ENCODE results near the gene ZNF536.

The ZNF536 gene

DNA sequence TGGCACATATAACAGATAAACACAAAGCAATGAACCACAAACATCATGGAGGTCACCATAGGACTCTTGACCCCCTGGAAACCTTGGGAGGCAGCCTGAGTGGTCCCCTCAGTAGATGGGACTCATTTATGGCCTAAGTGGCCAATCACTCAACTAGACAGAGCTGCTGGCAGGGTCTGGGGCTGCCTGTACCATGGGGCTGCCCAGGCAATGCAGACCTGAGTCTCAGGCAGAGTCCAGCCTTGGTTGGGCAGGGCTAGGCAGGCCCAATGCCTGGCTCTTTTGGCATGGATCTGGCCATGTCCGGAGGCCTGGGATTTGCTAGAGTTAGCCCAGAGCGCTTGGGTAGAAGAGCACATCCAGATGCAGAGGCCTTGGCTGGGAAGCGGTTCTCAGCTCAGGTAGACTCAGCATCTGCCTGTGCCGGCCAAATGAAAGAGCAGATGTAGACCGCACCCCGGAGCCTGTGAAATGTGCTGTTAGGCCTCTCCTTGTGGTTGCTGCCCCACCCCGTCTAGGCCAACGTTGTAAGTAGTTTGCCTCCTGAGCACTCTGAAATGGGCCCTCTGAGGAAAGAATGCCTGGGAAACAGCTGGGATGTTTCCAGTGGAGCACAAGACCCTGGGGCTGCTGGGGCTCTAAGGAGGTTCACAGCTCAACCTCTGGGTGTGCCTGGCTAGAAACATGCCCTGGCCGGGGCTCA, 171.2 kb downstream of the ZNF536 start:
- no peak for DNase-seq

DNA sequence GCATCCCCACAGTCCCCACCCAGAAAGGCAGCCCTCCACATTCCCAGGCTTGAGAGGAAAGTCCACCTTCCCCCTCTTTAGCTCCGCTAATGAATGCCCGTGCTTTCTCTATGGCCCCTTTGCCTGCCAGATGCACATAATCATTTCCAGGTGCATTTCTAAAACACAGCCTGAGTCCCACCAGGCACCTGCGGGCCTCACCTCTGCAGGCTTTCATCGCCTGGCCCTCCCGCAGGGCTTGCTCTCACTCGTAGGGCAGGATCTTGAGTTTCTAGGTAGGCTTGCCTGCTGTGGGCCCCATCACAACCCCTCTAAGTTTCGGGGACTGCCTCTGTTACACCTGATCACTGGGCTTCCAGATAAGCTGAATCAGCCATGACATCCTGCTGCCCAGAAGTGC, 173.6 kb downstream of the ZNF536 start:
- DNase-seq = no peak

DNA sequence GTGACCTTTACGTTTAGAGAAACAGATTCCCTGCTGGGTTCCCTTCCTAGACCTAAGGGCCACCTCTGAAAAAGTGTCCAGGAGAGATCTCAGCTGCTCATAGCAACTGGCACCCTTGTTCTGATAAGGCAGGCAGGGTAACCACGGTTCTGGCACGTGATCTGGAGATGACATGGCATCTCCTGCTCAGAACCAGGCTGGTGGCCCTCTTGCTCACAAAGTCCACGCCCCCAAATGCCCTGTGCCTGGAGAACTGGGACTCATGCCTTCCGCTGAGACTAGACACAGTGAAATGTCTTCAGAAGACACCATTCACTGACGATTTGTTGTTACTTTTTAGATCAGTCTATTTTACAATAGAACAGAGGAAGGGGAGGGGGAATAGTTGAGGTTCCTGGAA, 174.1 kb downstream of the ZNF536 start:
- DNase-seq = no peak

DNA sequence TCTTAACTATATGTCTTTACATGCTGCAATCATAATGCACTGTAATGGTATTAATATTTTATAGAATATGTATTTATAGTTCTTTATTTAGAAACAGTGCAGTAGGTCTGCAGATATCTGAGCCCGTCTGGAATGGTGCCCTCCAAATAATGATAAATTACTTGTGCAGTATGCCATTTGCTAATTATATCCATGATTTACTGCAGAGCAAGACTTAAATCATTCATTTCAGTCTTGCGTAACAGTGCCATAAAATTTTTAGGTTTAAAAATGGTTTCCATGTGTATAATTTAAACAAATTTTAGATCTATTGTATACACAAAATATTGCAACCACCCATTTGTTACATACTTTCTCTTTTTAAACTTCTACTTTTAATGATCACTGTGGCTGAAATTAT, 175.1 kb downstream of the ZNF536 start:
- no peak for DNase-seq

DNA sequence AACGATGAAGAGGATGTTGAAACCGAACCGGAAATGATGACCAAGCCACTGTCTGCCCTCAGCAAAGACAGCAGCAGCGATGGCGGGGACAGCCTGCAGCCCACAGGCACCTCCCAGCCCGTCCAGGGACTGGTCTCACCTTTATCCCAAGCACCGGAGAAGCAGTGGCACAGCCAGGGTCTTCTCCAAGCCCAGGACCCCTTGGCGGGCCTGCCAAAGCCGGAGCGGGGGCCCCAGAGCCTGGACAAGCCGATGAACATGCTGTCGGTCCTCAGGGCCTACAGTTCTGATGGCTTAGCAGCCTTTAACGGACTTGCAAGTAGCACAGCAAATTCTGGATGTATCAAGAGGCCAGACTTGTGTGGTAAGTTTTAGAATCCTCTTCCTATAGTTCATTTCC, 177.0 kb downstream of the ZNF536 start:
- no peak for DNase-seq

DNA sequence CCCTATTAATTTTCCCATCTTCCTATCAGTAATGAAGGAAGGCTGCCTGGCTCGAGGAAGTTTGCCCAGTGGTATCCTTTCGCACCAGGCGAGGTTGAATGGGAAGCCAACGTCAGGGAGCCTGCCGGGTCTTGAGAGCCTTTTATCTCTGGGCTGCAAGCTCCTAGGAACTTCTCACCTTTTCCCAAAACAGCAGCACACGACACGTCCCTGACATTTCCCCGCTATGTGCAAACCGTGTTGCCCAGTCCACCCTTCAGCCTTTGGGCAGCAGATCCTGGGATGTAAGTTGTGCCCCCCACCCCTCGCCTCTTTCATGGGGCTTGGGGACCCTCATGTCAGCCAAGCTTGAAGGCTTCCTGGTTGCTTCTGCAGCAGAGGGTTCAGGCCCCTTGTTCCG, 179.1 kb downstream of the ZNF536 start:
- no peak for DNase-seq

DNA sequence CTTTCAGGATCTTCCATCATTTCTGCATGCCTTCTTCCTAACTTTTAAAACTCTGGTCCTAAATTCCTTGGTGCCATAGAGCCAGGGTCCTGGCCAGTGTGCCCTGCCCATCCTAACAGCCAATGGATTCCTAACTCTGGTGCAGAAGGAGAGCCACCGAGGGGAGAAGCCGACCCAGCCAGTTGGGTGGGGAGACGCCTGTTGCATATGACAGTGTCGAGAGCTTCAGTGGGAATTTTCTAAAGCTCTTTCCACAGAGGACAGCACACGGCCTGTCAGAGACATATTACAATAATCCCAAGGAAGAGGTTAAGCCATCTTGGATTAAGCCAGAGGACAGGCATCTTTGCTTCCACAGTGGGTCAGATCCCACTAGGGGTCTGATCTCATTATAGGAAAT, 180.4 kb downstream of the ZNF536 start:
- no peak for DNase-seq

DNA sequence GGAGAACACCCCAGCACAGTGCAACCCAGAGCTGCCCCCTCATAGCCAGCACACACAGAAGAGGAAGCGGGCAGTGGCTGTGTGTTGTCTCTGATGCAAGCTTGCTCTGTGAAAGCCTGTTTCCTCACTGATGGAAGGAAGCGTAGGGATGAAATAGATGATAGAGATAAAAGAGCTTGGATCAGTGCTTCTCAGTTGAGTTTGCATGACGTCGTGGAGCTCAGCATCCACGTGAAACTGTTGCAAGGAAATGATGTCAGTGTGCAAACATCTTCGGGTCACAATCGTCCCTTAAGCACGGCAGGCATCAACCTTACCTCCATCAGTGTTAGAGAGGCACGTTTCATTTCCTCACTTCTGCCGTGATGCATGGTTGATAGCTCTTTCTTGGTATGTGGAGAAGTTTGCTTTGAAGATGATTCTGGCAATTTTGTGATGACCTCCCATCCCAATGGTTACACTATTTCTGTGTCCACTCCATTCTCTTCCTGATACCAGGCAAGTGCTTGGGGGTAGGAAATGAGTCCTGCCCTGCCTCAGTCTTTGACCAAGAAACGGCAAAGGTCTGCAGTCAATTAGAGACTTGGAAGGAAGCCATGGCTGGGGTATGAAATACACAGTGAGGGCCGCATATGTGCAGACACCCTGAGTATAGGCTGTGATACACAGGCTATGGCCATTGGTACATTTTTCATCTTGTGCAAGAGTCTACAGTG, 183.0 kb downstream of the ZNF536 start:
- no peak for DNase-seq

DNA sequence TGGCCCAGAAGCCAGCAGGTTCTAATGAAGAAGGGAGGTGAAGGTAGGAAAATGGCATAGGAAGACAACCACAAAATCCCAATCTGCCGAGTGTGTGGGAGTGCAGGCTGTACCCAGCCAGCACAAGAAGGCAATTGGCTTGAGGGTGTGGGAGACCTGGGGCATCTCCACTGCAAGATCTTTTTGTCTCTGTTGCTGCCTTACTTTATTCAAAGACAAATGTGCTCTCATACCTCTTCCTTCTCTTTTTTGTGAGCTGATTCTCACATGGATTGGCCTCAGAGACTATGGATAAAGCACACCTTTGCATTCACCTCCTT, 183.6 kb downstream of the ZNF536 start:
- no peak for DNase-seq

DNA sequence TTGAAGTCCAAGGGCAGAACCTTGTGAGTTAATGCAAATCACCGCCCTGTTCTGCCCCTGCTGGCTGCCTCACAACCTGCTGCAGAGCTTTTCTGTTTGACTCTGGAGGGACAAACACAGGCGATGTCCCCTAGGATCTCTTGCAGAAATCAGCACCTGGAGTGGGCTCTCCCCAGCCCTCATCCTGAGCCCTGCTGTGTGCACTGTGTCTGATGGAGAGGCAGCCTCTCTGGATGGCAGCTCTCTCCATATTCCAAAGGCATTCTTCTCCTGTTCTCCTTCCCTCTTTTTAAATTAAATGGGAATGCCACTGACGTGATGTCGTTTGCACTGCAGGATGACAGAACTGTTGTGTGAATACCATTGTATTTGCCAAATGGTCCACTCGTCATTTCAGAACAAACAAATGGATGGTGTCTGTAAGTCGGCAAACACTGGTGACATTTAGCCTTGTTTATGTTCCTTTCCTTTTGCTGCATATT, 184.1 kb downstream of the ZNF536 start:
- no peak for DNase-seq

DNA sequence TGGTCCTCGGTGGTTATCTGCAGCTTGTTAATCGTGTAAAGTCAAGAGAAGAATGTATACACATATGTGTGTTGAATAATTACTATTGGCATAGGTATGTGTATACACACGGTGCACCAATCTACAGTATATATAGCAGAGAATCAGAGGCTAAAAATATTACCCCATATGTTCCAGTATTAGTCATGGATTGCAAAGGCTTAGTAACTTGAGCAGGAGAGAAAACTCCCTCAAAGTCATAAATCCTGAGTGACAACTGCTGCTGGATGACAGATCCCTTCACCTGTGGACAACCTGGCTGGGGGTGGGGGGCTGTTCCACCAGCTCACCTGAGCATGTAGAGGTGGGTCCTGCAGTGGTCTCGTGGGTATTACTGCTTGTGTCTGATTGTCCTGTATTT, 185.0 kb downstream of the ZNF536 start:
- no peak for DNase-seq

DNA sequence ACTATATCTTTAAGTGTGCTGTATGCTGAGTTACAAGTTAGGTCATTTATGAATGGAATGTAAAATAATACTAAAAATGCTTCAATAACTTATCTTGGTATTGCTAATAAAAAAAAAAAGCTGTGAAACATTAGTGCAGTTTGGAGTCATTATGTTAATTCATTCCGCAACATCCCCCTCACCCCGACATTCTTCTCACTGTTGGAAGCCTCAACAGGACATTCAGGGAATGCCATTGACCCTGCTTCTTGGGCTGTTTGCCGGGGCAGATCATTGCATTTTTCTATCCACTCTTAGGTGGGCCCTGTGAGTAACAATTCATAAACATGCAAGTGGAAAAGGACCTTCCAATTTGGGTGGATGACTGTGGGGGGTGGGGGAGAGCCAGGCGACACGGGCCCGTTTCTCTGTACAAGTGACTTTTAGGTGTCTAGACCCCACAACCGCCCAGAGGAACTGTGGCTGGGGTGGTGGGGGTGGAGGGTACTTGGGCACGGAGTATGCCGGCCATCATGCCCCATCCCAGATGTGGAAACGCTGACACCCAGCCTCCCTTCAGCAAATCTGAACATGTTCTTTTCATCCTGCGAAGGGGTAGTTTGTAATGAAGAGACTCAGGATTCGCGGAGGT, 185.9 kb downstream of the ZNF536 start:
- no peak for DNase-seq

DNA sequence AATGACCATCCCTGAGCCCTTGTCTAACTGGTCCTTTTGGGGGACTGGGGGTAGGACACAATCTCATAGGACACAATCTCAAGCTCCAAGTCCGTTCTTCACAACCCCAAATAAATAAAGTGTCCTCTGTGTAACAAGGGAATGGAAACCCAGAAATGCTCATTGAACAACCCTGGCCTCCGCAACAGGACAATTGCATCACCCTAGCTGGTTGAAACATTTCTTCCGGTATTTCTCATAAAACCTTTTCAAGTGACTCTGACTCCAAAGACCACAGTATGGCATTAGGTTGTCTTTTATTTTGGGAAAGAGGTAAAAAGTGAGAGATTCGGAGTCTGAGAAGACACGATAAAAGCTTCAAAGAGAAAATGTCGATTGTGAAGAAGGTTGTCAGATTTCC, 186.6 kb downstream of the ZNF536 start:
- no peak for DNase-seq

DNA sequence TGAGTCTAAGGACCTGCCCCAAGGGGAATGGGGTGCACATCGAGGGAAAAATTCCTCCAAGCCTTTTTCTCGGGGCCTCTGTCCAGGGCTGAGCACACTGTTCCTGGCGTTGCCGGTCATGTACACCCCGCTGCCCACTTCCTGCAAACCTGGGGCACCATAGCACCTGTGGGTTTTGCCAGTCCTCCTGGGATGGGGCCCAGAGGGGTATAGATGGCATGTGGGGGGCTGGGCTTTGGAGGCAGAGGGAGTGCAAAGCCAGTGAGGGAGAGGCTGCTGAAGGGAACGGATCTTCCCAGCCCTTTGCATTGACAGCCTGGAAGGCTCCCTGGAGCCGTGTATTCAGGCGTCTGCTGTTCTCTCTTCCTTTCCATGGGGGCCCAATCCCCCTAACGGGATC, 187.3 kb downstream of the ZNF536 start:
- no peak for DNase-seq

DNA sequence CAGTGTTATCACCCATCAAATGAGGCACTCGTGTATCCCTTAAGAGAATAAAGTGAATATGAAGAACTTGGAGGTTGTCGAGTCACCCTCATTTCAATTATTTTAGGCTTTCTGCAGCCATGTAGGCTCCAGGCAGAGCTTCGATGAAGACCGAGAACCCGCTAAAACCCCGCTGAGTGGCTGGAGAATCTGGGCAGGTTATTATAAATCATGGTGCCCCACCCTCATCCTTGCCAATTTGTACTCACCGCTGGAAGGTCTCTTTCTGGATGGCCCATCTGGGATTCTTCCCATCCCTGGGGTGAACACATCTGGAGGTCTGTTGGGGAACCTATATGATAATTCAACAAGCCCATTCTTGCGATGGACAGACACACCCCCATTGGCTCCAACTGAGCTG, 190.8 kb downstream of the ZNF536 start:
- DNase-seq = no peak

DNA sequence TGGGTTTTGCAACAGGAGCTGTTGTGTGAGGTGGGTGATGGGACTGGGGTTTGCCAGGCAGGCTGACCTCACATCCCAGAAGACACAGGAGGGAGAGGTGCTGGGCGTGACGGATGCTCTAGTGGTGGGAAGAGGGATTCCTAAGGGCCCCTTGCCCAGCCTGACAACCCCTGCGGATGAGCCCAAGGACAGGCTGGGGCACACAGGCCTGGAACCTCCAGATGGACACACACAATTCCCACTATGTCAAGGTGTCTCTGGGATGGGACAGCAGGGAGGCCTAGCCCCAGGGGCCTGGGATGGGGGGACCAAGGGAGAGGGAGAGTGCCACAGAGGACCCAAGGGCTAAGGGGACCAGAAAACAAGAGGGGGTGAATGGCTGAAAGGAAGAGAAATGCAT, 191.5 kb downstream of the ZNF536 start:
- no peak for DNase-seq

DNA sequence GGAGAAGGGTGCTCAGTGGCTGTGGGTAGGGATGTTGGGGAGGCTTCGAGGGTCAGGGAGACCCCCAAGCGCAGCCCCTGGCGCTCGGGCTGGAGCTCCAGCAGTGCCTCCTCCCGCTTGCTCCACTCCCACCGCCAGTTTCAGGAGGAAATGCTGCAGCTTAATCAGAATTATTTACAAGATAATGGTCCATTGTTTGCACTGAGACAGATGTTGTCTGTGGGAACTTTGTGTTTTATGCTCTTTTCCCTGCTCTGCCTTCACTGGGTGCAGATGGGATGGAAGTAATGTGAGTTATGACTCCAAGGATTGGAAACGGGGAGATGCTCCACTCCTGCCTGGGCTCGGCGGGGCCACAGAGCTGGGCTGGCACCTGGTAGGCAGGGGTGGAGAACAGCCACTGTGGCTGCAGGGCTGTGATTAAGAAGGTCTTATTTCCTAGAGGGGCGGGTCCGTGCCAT, 192.4 kb downstream of the ZNF536 start:
- DNase-seq = no peak

DNA sequence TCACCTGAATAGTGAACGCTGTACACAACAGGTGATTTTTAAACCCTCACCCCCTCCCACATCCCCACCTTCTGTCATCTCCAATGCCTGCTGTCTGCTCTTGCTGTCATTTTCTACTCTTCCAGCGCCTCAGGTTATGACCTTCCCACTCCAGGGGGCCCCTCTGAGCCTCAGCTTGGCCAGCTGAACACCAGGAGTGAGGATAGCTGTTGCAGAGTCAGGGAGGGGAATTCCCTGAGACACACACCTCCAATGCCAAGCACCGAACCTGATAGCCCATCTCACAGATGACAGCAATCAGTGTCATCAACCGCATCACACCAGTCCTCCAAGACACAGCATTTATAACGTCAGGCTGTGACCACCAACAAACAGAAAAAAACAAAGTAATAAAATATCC, 193.5 kb downstream of the ZNF536 start:
- DNase-seq = no peak

DNA sequence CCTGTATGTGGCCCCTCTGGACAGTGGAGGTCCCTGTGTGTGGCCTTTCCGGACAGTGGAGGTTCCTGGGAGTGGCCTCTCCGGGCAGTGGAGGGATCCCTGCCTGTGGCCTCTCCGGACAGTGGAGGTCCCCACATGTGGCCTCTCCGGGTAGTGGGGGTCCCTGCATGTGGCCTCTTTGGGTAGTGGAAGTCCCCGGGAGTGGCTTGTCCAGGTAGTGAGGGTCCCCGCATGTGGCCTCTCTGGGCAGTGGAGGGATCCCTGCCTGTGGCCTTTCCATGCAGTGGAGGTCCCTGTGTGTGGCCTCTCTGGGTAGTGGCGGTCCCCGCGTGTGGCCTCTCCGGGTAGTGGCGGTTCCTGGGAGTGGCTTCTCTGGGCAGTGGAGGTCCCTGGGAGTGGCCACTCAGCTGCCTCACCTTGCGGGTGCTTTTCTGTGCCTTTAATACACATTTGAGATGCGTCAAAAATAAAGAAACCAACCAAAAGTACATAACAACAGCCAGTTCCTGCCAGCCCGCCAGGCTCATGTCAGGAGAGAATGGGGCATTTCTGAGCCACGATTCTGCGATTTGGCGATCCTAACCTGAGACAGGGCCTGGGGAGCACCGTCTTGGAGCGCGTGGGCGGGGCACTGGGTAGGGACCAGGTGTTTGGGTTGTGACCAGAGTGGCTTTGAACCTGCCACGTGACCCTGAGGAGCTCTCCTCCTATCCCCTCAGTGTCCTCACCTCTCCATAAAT, 194.7 kb downstream of the ZNF536 start:
- no peak for DNase-seq

DNA sequence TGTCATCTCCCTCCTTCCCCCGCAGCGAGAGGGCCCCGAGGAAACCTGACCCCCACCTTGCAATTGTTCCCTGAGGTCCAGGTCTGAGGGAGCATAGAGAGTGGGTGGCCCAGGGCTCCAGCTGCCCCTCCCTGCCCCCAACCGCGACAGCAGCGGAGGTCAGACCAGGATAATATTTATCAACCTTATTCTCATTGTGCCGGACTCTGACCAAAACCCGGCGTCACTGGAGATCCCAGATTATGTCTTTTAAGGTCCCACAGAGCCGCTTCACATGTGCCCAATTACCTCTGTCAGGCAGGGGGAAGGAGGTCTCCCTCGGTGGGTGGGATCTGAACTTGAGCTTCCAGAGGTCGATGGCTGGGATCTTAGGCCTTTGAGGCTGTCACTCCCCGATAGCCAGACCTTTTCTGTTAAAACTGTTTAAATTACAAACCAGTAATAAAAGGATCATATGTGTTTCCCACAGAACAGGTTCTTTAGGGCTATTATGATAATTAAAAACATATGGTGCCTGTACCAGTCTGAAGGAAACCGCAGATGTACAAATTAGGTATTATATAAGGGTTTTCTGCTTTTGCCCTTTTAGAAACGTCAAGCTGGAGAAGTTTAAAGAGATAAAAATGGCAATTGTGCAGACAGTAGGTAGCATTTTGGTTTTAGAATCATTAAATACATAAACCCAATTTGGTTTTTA, 195.5 kb downstream of the ZNF536 start:
- DNase-seq = no peak

DNA sequence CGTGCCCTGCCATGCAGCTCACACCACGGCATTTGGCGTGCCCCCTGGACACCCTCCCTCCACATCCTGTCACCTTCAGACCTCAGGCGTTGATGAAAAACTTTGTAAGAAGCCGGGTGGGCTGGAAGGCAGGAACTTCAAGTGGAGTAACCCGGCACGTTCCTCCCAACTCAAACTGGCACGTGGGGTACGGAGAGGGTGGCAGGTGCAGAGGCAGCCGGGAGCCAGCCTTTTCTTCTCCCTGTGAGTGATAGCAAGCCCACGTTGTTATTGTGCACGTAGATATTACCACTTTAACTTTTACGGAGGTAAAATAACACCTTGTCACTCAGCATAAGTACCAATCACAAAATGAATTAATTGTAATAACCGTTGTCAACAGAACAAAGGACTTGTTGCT, 198.0 kb downstream of the ZNF536 start:
- DNase-seq = no peak

DNA sequence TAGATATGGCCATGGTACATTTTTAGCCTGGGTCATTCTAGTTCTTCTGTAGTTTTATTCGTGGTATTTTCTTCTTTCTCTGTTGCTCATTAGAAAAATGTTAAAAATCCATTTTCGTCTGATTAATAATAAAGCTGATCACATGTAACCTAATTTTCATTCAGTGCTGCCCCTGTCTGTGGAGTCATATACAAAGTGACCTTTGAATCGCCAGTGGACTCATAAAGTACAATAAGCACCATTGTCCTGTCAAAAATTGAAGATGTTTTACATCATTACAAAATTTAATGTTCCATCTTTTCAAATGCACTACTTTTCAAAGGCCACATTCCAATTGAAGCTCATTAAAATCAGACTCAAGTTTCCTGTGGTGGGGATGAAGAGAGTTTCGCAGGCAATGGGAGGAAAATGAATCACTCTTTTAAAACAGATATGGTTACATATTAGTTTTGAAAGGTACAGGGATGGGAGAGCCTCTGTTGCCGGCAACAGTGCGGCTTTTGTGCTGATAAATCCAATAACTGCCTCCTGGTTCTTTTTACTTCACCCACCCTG, 205.4 kb downstream of the ZNF536 start:
- no peak for DNase-seq

DNA sequence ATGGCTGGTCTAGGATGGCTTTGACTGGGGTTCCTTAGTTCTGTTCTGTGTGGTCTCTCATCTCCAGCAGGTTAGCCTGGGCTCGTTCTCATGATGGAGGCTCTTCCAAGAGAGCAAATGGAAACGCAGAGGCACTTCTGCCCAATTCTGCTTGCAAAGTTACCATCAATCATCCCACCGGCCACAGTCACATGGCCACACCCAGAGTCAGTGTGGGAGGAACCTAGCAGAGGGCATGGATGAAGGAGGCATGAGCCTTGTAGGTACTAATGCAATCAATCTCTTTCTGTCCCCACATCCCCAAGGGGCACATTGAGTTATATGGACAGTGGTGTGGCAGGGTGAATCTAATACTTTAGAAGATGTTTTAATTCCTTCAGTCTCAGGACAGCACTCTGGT, 207.2 kb downstream of the ZNF536 start:
- no peak for DNase-seq

Data from stimulated activated naive CD4-positive, alpha-beta T cell treated with Interleukin-2 at 50 U/mL for 16 hours (primary cell).